HepG2 (cell line): ENCODE measurements around the gene VEGFA. TPM values are rescaled to one million over a fixed set of nuclear protein-coding genes. Genes with fewer than 3 reads are reported as not detected.

Experiments used
- AGO1 ChIP-seq: fragments of 200-400 bp; formaldehyde crosslinking; IDR thresholded peaks from 2 replicates; pipeline ENCODE4 v1.6.1; 2017; ENCODE audit warnings: mild to moderate bottlenecking, low read depth, low read length, moderate library complexity; ENCODE audit not compliant: poor library complexity, severe bottlenecking
- ARNT2 ChIP-seq: sonication (generic); formaldehyde crosslinking; IDR thresholded peaks from 2 replicates; pipeline ENCODE4 v1.8.0; 2022; ENCODE audit warnings: mild to moderate bottlenecking, low read depth, missing genetic modification reagents, moderate library complexity
- CENPX ChIP-seq: sonication (generic); formaldehyde crosslinking; IDR thresholded peaks from 2 replicates; pipeline ENCODE4 v1.9.0; 2021; ENCODE audit warnings: mild to moderate bottlenecking, missing genetic modification reagents, moderate library complexity
- HMG20B ChIP-seq: conservative IDR thresholded peaks from 2 replicates; pipeline ENCODE4 v1.6.1; 2016; ENCODE audit warnings: missing genetic modification reagents, missing compliant biosample characterization
- HNF1A ChIP-seq, 2 experiments: sonication (generic) in 1 of 2; formaldehyde crosslinking in 1 of 2; IDR thresholded peaks; 2 replicates each; pipeline versions ENCODE4 v1.4.0 to v1.6.1; 2016 to 2020; ENCODE audit warnings: borderline replicate concordance in 1 of 2, low read depth in 1 of 2, mild to moderate bottlenecking in 1 of 2, missing genetic modification reagents in 1 of 2
- HOXA5 ChIP-seq: sonication (generic); formaldehyde crosslinking; IDR thresholded peaks from 2 replicates; pipeline ENCODE4 v1.4.0; 2020; ENCODE audit warnings: missing genetic modification reagents
- PHF21A ChIP-seq: sonication (generic); formaldehyde crosslinking; IDR thresholded peaks from 2 replicates; pipeline ENCODE4 v1.5.0; 2020; ENCODE audit warnings: mild to moderate bottlenecking, missing genetic modification reagents
- SP5 ChIP-seq: IDR thresholded peaks from 2 replicates; pipeline ENCODE4 v1.6.1; 2016; ENCODE audit warnings: low read depth, borderline replicate concordance
- SRSF4 ChIP-seq: fragments of 200-400 bp; formaldehyde crosslinking; IDR thresholded peaks from one replicate; pipeline ENCODE4 v1.6.1; 2018; ENCODE audit warnings: mild to moderate bottlenecking, low read depth, low read length, moderate library complexity; ENCODE audit not compliant: poor library complexity, severe bottlenecking
- SSRP1 ChIP-seq: IDR thresholded peaks from 2 replicates; pipeline ENCODE4 v1.6.1; 2016; ENCODE audit warnings: control low read depth
- ZGPAT ChIP-seq: IDR thresholded peaks from 2 replicates; pipeline ENCODE4 v1.6.1; 2016; ENCODE audit warnings: mild to moderate bottlenecking
- ZNF570 ChIP-seq: sonication (generic); formaldehyde crosslinking; IDR thresholded peaks from 2 replicates; pipeline ENCODE4 v1.4.0; 2020; ENCODE audit warnings: mild to moderate bottlenecking, missing genetic modification reagents, borderline replicate concordance
- ZNF75D ChIP-seq: sonication (generic); formaldehyde crosslinking; IDR thresholded peaks from 2 replicates; pipeline ENCODE4 v1.8.1; 2023; ENCODE audit warnings: missing genetic modification reagents, mild to moderate bottlenecking, borderline replicate concordance
- ZNF839 ChIP-seq: sonication (generic); formaldehyde crosslinking; IDR thresholded peaks from 2 replicates; pipeline ENCODE4 v1.4.0; 2020; ENCODE audit warnings: missing genetic modification reagents, mild to moderate bottlenecking, borderline replicate concordance
- polyA plus RNA-seq, 8 experiments: library from polyadenylated mRNA; depleted of rRNA in 3 of 8; stranded (reverse) in 7 of 8; unstranded in 1 of 8; fragments of >200 nt; fragmentation: Illumina TruSeq in 4 of 8; extraction: Trizol in 4 of 8; gene quantifications; 2 replicates each; pipeline versions ENCODE4 v1.2.1 to v1.2.3, GENCODE V29; 2011 to 2016; ENCODE audit warnings: low read depth in 4 of 8, missing spikeins in 1 of 8, mixed read lengths in 1 of 8; ENCODE audit not compliant: insufficient read depth in 1 of 8
- total RNA-seq, 5 experiments: library from RNA; depleted of rRNA; stranded (reverse); fragments of >200 nt; fragmentation: Illumina TruSeq; extraction: Trizol; gene quantifications; 2 replicates each; pipeline ENCODE4 v1.2.3, GENCODE V29; 2016; ENCODE audit warnings: low read depth in 1 of 5
- TF ChIP-seq, protein P1 (sequence below): sonication (generic); formaldehyde crosslinking; IDR thresholded peaks from 2 replicates; pipeline ENCODE4 v1.5.1; 2020; ENCODE audit warnings: missing genetic modification reagents, mild to moderate bottlenecking, borderline replicate concordance
- TF ChIP-seq, protein P2 (sequence below): sonication (generic); formaldehyde crosslinking; IDR thresholded peaks from 2 replicates; pipeline ENCODE4 v1.9.0; 2021; ENCODE audit warnings: missing genetic modification reagents, borderline replicate concordance

VEGFA gene
- total and polyA plus RNA-seq, 2 of the 13 experiments (the other 11 are each of a cell fraction or from before 2014, with no cell fraction given), result 68.1 to 629 TPM

DNA sequence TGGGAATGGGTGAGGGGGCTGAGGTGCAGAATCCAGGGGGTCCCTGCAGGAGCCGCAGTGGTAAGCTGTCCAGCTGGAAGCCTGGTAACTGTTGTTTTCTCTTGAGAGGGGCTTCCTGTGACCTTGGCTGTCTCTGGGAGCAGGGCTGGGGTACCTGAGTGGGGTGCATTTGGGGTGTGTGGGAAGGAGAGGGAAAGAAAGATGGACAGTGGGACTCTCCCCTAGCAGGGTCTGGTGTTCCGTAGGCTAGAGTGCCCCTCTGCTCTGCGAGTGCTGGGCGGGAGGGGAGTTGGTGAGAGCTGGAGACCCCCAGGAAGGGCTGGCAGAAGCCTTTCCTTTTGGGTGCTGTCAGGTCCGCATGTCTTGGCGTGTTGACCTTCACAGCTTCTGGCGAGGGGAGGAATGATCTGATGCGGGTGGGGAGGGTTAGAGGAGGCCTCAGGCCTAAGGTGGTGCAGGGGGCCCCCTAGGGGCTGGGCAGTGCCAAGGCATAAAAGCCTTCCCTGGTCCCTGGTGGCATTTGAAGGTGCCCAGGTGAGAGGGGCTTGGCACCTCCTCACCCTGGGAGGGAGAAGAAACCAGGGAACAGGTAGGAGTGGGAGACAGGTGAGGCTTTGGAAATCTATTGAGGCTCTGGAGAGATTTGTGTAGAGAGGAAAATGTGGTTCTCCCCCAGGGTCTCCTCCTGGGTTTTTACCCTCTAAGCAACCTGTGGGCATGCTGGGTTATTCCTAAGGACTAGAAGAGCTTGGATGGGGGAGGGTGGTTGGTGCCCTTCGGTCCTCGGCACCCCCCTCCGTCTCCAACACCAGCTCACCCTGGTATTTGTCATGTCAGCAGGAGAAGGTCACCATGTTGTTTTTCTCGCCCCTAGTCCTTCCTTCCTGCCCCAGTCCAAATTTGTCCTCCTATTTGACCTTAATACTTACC is 3.3 kb downstream of the VEGFA start (continued):
- no peak for TF ChIP-seq ZGPAT
- TF ChIP-seq AGO1, result no peak
- no peak for TF ChIP-seq SSRP1
- no peak for TF ChIP-seq SRSF4
- no peak for TF ChIP-seq SP5
- no peak for TF ChIP-seq PHF21A (CRISPR knock-in tag)
- TF ChIP-seq ZNF75D (CRISPR knock-in tag), result no peak
- TF ChIP-seq, protein P1, sequence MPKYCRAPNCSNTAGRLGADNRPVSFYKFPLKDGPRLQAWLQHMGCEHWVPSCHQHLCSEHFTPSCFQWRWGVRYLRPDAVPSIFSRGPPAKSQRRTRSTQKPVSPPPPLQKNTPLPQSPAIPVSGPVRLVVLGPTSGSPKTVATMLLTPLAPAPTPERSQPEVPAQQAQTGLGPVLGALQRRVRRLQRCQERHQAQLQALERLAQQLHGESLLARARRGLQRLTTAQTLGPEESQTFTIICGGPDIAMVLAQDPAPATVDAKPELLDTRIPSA (CRISPR knock-in tag), result no peak
- no peak for TF ChIP-seq HMG20B
- no peak for TF ChIP-seq CENPX (CRISPR knock-in tag)
- TF ChIP-seq, protein P2, sequence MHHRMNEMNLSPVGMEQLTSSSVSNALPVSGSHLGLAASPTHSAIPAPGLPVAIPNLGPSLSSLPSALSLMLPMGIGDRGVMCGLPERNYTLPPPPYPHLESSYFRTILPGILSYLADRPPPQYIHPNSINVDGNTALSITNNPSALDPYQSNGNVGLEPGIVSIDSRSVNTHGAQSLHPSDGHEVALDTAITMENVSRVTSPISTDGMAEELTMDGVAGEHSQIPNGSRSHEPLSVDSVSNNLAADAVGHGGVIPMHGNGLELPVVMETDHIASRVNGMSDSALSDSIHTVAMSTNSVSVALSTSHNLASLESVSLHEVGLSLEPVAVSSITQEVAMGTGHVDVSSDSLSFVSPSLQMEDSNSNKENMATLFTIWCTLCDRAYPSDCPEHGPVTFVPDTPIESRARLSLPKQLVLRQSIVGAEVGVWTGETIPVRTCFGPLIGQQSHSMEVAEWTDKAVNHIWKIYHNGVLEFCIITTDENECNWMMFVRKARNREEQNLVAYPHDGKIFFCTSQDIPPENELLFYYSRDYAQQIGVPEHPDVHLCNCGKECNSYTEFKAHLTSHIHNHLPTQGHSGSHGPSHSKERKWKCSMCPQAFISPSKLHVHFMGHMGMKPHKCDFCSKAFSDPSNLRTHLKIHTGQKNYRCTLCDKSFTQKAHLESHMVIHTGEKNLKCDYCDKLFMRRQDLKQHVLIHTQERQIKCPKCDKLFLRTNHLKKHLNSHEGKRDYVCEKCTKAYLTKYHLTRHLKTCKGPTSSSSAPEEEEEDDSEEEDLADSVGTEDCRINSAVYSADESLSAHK (CRISPR knock-in tag), result no peak
- TF ChIP-seq ZNF570 (CRISPR knock-in tag), result no peak
- TF ChIP-seq HOXA5 (CRISPR knock-in tag), result peak; percentile 6; the same call in 1 of the 2 replicates
- no peak for TF ChIP-seq HNF1A (IDR thresholded peaks at IDR 0.05; ENCODE audit: low read depth)
- TF ChIP-seq HNF1A (CRISPR knock-in tag; IDR thresholded peaks at IDR 0.05; ENCODE audit: borderline replicate concordance), result no peak
- peak; percentile 25; the same call in 1 of the 2 replicates for TF ChIP-seq ARNT2 (CRISPR knock-in tag)
- no peak for TF ChIP-seq ZNF839 (CRISPR knock-in tag)
